Measurements from ENCODE around the gene GNAQ. TPM values are rescaled to one million over a fixed set of nuclear protein-coding genes. Genes with fewer than 3 reads are reported as not detected.

The GNAQ gene
- total and polyA plus RNA-seq, 2 of the 4 experiments (the other 2 are of a cell fraction) = 23.1 to 50.7 TPM

- intact Hi-C loops (cut with micrococcal nuclease) (no loop called here), dilution Hi-C loops (cut with HindIII; ENCODE audit: low sequenced_read_pairs, unreplicated experiment) (no loop called here), in situ Hi-C loops (cut with MboI; ENCODE audit: low sequenced_read_pairs) (no loop called here)
- Histone ChIP-seq H3K4ac (ENCODE audit: low read depth, low read length) (no peak overlapping the region), H3K18ac (ENCODE audit: low read depth, low read length) (no peak overlapping the region), H2BK5ac (ENCODE audit: low read depth, low read length, poor library complexity, severe bottlenecking) (no peak overlapping the region), H3K27ac (ENCODE audit: insufficient read depth, low read length) (no peak overlapping the region), H4K20me1 (ENCODE audit: insufficient read depth, low read length) (peaks cover 26% of the 10 kb centered on the region), H4K5ac (ENCODE audit: low read depth, low read length) (no peak overlapping the region), H2AK9ac (replicated peaks; ENCODE audit: low read depth, low read length, poor library complexity) (no peak overlapping the region), H3K79me1 (ENCODE audit: low read depth in 1 of 2, low read length in 2 of 2) (peaks cover 25 to 61% of the 10 kb centered on the region in 2 experiments), H3K27me3 (ENCODE audit: control insufficient read depth, insufficient read depth, low read length) (no peaks in the 10 kb centered on the region), H2AFZ (replicated peaks; ENCODE audit: low read length, poor library complexity) (no peak overlapping the region), H3K56ac (ENCODE audit: extremely low read depth, insufficient read depth, low read length) (no peak overlapping the region), H2BK20ac (ENCODE audit: low read depth, low read length) (no peak overlapping the region), H2AK5ac (ENCODE audit: low read depth, low read length) (no peak overlapping the region), H4K91ac (ENCODE audit: insufficient read depth, low read depth, low read length) (no peak overlapping the region), H3K4me3 (ENCODE audit: insufficient read depth, low read depth, low read length) (no peak overlapping the region), H3K4me1 (ENCODE audit: control insufficient read depth, insufficient read depth, low read length) (peaks cover 5% of the 10 kb centered on the region), H3K23ac (ENCODE audit: low read depth, low read length) (no peak overlapping the region), H4K8ac (ENCODE audit: low read depth in 2 of 2, low read length in 2 of 2) (no peak overlapping the region), H2BK15ac (ENCODE audit: low read depth, low read length) (no peak overlapping the region), H3K4me2 (ENCODE audit: low read depth, low read length) (no peak overlapping the region), H3K9ac (ENCODE audit: low read depth, low read length) (no peak overlapping the region), H3K9me1 (ENCODE audit: insufficient read depth, low read length) (peaks cover 8% of the 10 kb centered on the region; the same call in 1 of the 2 replicates), H2BK120ac (ENCODE audit: low read depth, low read length) (no peak overlapping the region), H3K9me3 (ENCODE audit: control insufficient read depth, insufficient read depth, low read length) (no peaks in the 10 kb centered on the region), H3K14ac (replicated peaks; ENCODE audit: low read depth, low read length) (no peak overlapping the region), H3K36me3 (ENCODE audit: control insufficient read depth, insufficient read depth, low read length) (peaks cover 2% of the 10 kb centered on the region; the same call in 1 of the 2 replicates)
- ChIA-PET POLR2A (ENCODE audit: unreplicated experiment) (no interaction called here), CTCF (interaction anchor here (0.6 to 2.5 kb wide), 2 partner anchors 9 to 60 kb away, joined by 4 to 17 read pairs; no protein-coding TSS in a partner anchor)
- no peak for DNase-seq
- ATAC-seq (ENCODE audit: low read depth) = no peak
- TF ChIP-seq CTCF (conservative IDR thresholded peaks at IDR 0.05; ENCODE audit: low read depth, low read length) (no peak), MAFK (IDR thresholded peaks at IDR 0.05; ENCODE audit: low read depth, low read length) (no peak), RAD21 (IDR thresholded peaks at IDR 0.05; ENCODE audit: low read length) (no peak), FOS (IDR thresholded peaks at IDR 0.05; ENCODE audit: low read depth, low read length) (no peak), CEBPB (IDR thresholded peaks at IDR 0.05; ENCODE audit: low read depth, low read length) (no peak), ELK1 (IDR thresholded peaks at IDR 0.05; ENCODE audit: borderline replicate concordance, low read depth, low read length) (no peak), POLR2A (IDR thresholded peaks at IDR 0.05; ENCODE audit: low read depth, low read length) (no peak), SMC3 (IDR thresholded peaks at IDR 0.05; ENCODE audit: low read depth, low read length) (no peak), MAZ (IDR thresholded peaks at IDR 0.05; ENCODE audit: borderline replicate concordance, low read depth, low read length) (no peak), MXI1 (IDR thresholded peaks at IDR 0.05; ENCODE audit: borderline replicate concordance, low read depth, low read length) (no peak), RCOR1 (IDR thresholded peaks at IDR 0.05; ENCODE audit: insufficient replicate concordance, low read length) (no peak), BHLHE40 (IDR thresholded peaks at IDR 0.05; ENCODE audit: low read depth, low read length) (no peak), RFX5 (IDR thresholded peaks at IDR 0.05; ENCODE audit: low read depth, low read length) (no peak), CHD1 (IDR thresholded peaks at IDR 0.05; ENCODE audit: low read depth, low read length) (no peak)
- BruUV-seq (replicated peaks) = no TSS peak
- WGBS, 2 experiments (ENCODE audit: extremely low coverage in 2 of 2, insufficient read length in 1 of 2) = 100% methylated on average over 2 of the region's 5 CpGs; no CpG with 5 or more reads in 1 of the 2 experiments
These were observed 55.8 kb downstream of the GNAQ start for GRCh38 chr9:77975806-77976205.

Measured in IMR-90 (cell line).